AG04449 (cell line): ENCODE results near the gene SAFB.

Source experiments
- CTCF ChIA-PET: fragments of 350-600 bp; formaldehyde crosslinking; extraction: SDS; loops from one replicate; lab custom pipeline; 2021; ENCODE audit warnings: antibody characterized with exemption; lab: Yijun Ruan, JAX
- POLR2A ChIA-PET: fragments of 400-600, 350-600 bp; formaldehyde crosslinking; extraction: SDS; loops from one replicate; lab custom pipeline; 2020; ENCODE audit warnings: antibody characterized with exemption, inconsistent platforms; lab: Yijun Ruan, JAX
- DNase-seq: peaks from one replicate; pipeline ENCODE4 v3.0.0-alpha.2; 2010; ENCODE audit warnings: low read depth, low spot score
- H3K4me3 ChIP-seq: 2 replicates; pipeline ENCODE4 v1.5.1; 2011; ENCODE audit warnings: low read depth, mild to moderate bottlenecking, control low read depth, low read length
- CTCF ChIP-seq: IDR thresholded peaks from one replicate; pipeline ENCODE4 v1.5.1; 2011; ENCODE audit warnings: mild to moderate bottlenecking, moderate library complexity, low read length, control low read depth, inconsistent platforms; ENCODE audit not compliant: insufficient read depth; ENCODE audit errors: missing control alignments

SAFB gene

GRCh38 chr19:5664515-5664914 lies 41.6 kb downstream of the SAFB start:
- no peak for DNase-seq
- no peak overlapping the region for H3K4me3 ChIP-seq
- TF ChIP-seq CTCF: no peak
- ChIA-PET POLR2A (no interaction called here), CTCF (interaction anchor here (2.1 to 2.7 kb wide), 3 partner anchors 8 to 22 kb away, joined by 5 to 10 read pairs (median 8); no protein-coding TSS in a partner anchor)

- POLR2A ChIA-PET: interaction anchor here (1.1 kb wide), 1 partner anchor 44 kb away, joined by 4 read pairs; the partner anchor contains the start of genes SAFB and SAFB2
- CTCF ChIA-PET: interaction anchor here (1.1 to 2.7 kb wide), 5 partner anchors 10 to 35 kb away, joined by 3 to 10 read pairs (median 5); no protein-coding TSS in a partner anchor
- TF ChIP-seq CTCF: peak; percentile 33
- H3K4me3 ChIP-seq: no peak overlapping the region
- peak; percentile 34 for DNase-seq
These were observed 43.1 kb downstream of the SAFB start for GRCh38 chr19:5665781-5666513.

GRCh38 chr19:5666921-5667610 lies 44.2 kb downstream of the SAFB start:
- DNase-seq: no peak
- H3K4me3 ChIP-seq: no peak overlapping the region
- POLR2A ChIA-PET: no interaction called here
- TF ChIP-seq CTCF: no peak
- CTCF ChIA-PET: interaction anchor here (2.7 kb wide), 1 partner anchor 20 kb away, joined by 8 read pairs; no protein-coding TSS in a partner anchor

GRCh38 chr19:5667751-5668271 lies 44.9 kb downstream of the SAFB start:
- no peak for DNase-seq
- no peak overlapping the region for H3K4me3 ChIP-seq
- TF ChIP-seq CTCF: no peak
- POLR2A ChIA-PET: no interaction called here
- CTCF ChIA-PET: no interaction called here

- no peak for DNase-seq
- ChIA-PET POLR2A (no interaction called here), CTCF (interaction anchor here (1.0 kb wide), 2 partner anchors 18 to 328 kb away, joined by 3 to 4 read pairs; partner anchors contain the start of gene PTPRS)
- no peak overlapping the region for H3K4me3 ChIP-seq
- TF ChIP-seq CTCF: no peak
These were observed 46.3 kb downstream of the SAFB start for GRCh38 chr19:5669212-5669611.

GRCh38 chr19:5671600-5671999 lies 48.7 kb downstream of the SAFB start:
- ChIA-PET CTCF (interaction anchor here (2.2 kb wide), 1 partner anchor 16 kb away, joined by 7 read pairs; no protein-coding TSS in a partner anchor), POLR2A (no interaction called here)
- no peak for TF ChIP-seq CTCF
- H3K4me3 ChIP-seq: no peak overlapping the region
- DNase-seq: no peak
